ENCODE results near the gene GMDS. TPM values are rescaled to one million over a fixed set of nuclear protein-coding genes. Genes with fewer than 3 reads are reported as not detected.

The GMDS gene
- total RNA-seq, 2 experiments from 2014 or later: 13.9 to 16.4 TPM

DNA sequence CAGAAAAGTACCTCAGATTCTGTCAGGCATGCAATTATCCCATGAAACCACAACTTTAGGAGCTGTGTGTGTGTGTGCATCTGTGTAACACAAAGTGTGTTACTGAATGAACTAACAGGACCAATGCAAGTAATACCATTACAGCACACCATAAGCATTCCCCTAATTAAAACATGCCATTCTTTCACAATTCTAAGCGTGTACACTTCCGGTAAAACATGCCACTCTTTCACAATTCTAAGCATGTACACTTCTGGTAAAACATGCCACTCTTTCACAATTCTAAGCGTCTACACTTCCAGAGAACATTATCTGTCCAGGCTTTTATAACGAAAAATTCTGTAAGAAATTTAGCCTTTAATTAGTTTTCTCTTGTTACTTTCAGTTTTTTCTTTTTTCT, 238.2 kb downstream of the GMDS start:
- CTCF ChIA-PET: no interaction called here
- DNase-seq: peak in 1 of 14 experiments; percentile 4
- no peak for TF ChIP-seq CTCF (IDR thresholded peaks at IDR 0.05)
- Mint-ChIP-seq H3K27ac (no peak overlapping the region), H3K4me3 (no peak overlapping the region), H3K36me3 (ENCODE audit: low read depth) (peaks cover 25% of the 10 kb centered on the region), H3K9me3 (peaks cover 9% of the 10 kb centered on the region), H3K4me1 (ENCODE audit: low read depth) (no peaks in the 10 kb centered on the region), H3K27me3 (no peaks in the 10 kb centered on the region)
- peaks cover 3 to 6% of the 10 kb centered on the region in 2 experiments for H3K9me3 ChIP-seq (ENCODE audit: control insufficient read depth in 1 of 2, insufficient read depth in 1 of 2, low read length in 2 of 2)
- intact Hi-C loops (cut with DNase I, micrococcal nuclease): no loop called here
- no peak for ATAC-seq (ENCODE audit: poor library complexity)
- no peaks in the 10 kb centered on the region for H3K36me3 ChIP-seq (ENCODE audit: insufficient read depth, low read length)
- no peak overlapping the region for H3K27ac ChIP-seq (ENCODE audit: low read depth in 1 of 2, low read length in 2 of 2)
- no peak overlapping the region for H3K4me3 ChIP-seq (ENCODE audit: low read length)
- no peaks in the 10 kb centered on the region for H3K4me1 ChIP-seq (ENCODE audit: insufficient read depth, low read length)
- POLR2A ChIA-PET: no interaction called here
- no peaks in the 10 kb centered on the region for H3K27me3 ChIP-seq (ENCODE audit: control insufficient read depth in 1 of 2, insufficient read depth in 2 of 2, low read length in 2 of 2)

GRCh38 chr6:2004888-2005287, 240.5 kb downstream of the GMDS start:
- no peak overlapping the region for H3K27ac ChIP-seq (ENCODE audit: low read depth in 1 of 2, low read length in 2 of 2)

DNA sequence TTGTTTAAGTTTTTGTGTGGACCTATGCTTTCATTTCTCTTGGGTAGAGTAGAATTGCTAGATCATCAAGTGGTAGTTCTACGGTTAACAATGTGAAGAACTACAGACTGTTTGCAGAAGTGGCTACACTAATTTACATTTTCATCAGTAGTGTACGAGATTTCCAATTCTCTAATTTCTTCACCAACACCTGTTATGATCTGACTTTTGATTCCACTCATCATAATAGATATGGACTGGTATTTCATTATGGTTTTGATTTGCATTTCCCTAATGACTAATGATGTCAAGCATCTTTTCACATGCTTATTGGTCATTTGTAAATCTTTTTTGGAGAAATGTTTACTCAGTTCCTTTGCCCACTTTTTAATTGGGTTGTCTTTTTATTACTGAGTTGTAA, 244.4 kb downstream of the GMDS start:
- Mint-ChIP-seq H3K36me3 (ENCODE audit: low read depth) (peaks cover 5% of the 10 kb centered on the region), H3K4me1 (ENCODE audit: low read depth) (no peaks in the 10 kb centered on the region), H3K4me3 (no peak overlapping the region), H3K27me3 (no peaks in the 10 kb centered on the region), H3K9me3 (no peaks in the 10 kb centered on the region), H3K27ac (no peak overlapping the region)
- CTCF ChIA-PET: no interaction called here
- Histone ChIP-seq H3K4me1 (ENCODE audit: insufficient read depth, low read length) (no peaks in the 10 kb centered on the region), H3K9me3 (ENCODE audit: control insufficient read depth in 1 of 2, insufficient read depth in 1 of 2, low read length in 2 of 2) (no peaks in the 10 kb centered on the region), H3K27me3 (ENCODE audit: control insufficient read depth in 1 of 2, insufficient read depth in 2 of 2, low read length in 2 of 2) (no peaks in the 10 kb centered on the region), H3K36me3 (ENCODE audit: insufficient read depth, low read length) (no peaks in the 10 kb centered on the region), H3K4me3 (ENCODE audit: low read length) (no peak overlapping the region), H3K27ac (ENCODE audit: low read depth in 1 of 2, low read length in 2 of 2) (no peak overlapping the region)
- intact Hi-C loops (cut with DNase I, micrococcal nuclease): no loop called here
- no peak for TF ChIP-seq CTCF (IDR thresholded peaks at IDR 0.05)
- POLR2A ChIA-PET: no interaction called here
- DNase-seq (no peak), ATAC-seq (ENCODE audit: poor library complexity) (no peak)

More at GRCh38 chr6:2004888-2005287, 240.5 kb downstream of the GMDS start:
- ATAC-seq (ENCODE audit: poor library complexity): no peak
- intact Hi-C loops (cut with DNase I, micrococcal nuclease): no loop called here
- H3K36me3 Mint-ChIP-seq (ENCODE audit: low read depth): peaks cover 14% of the 10 kb centered on the region
- Histone ChIP-seq H3K36me3 (ENCODE audit: insufficient read depth, low read length) (no peaks in the 10 kb centered on the region), H3K9me3 (ENCODE audit: control insufficient read depth in 1 of 2, insufficient read depth in 1 of 2, low read length in 2 of 2) (peaks cover 0 to 2% of the 10 kb centered on the region in 2 experiments), H3K4me1 (ENCODE audit: insufficient read depth, low read length) (no peaks in the 10 kb centered on the region), H3K4me3 (ENCODE audit: low read length) (no peak overlapping the region), H3K27me3 (ENCODE audit: control insufficient read depth in 1 of 2, insufficient read depth in 2 of 2, low read length in 2 of 2) (no peaks in the 10 kb centered on the region)
- CTCF ChIA-PET: no interaction called here
- H3K27ac Mint-ChIP-seq: no peak overlapping the region
- no peaks in the 10 kb centered on the region for H3K4me1 Mint-ChIP-seq (ENCODE audit: low read depth)
- peaks cover 2% of the 10 kb centered on the region for H3K9me3 Mint-ChIP-seq
- H3K4me3 Mint-ChIP-seq: no peak overlapping the region
- no peak for DNase-seq
- POLR2A ChIA-PET: no interaction called here
- H3K27me3 Mint-ChIP-seq: no peaks in the 10 kb centered on the region
- no peak for TF ChIP-seq CTCF (IDR thresholded peaks at IDR 0.05)

Data from CD4-positive, alpha-beta T cell (primary cell).